GM19463 (cell line): ENCODE measurements around the gene DEFB121.
"Not testable (repeated sequence)": the region's sequence is repeated elsewhere in the genome, so short reads cannot be mapped to it uniquely, and the experiment has no call there.

Experiments used
- ATAC-seq: cut with Tn5 transposase; IDR thresholded peaks from one replicate; pipeline ENCODE4 v1.9.1; 2021; ENCODE audit warnings: mild to moderate bottlenecking, moderate library complexity; ENCODE audit not compliant: unreplicated experiment

The DEFB121 gene

GRCh38 chr20:31406115-31406514 lies at the start of gene DEFB121:
DEFB121 (minus strand) TSS chr20:31406215; CDS start chr20:31406152, 63 bp downstream.
- no peak for ATAC-seq

GRCh38 chr20:31454361-31454760 lies 48.3 kb upstream of the DEFB121 start:
- no peak for ATAC-seq

GRCh38 chr20:31452575-31452974 lies 46.6 kb upstream of the DEFB121 start:
- no peak for ATAC-seq

- no peak for ATAC-seq
These were observed 43.7 kb upstream of the DEFB121 start for GRCh38 chr20:31449511-31450414.

GRCh38 chr20:31446084-31446819 lies 40.2 kb upstream of the DEFB121 start:
- no peak for ATAC-seq

- no peak for ATAC-seq
These were observed 34.1 kb upstream of the DEFB121 start, which contains the start of gene DEFB123 for GRCh38 chr20:31440012-31440659. DEFB123 (plus strand) TSS chr20:31440632; CDS start chr20:31440699, 67 bp downstream.

- no peak for ATAC-seq
These were observed 24.6 kb upstream of the DEFB121 start for GRCh38 chr20:31430568-31431115.

- ATAC-seq, result not testable (repeated sequence)
These were observed 21.6 kb upstream of the DEFB121 start for GRCh38 chr20:31427576-31427975.

- not testable (repeated sequence) for ATAC-seq
These were observed 21.0 kb upstream of the DEFB121 start for GRCh38 chr20:31426891-31427551.

GRCh38 chr20:31425797-31426196 lies 19.8 kb upstream of the DEFB121 start:
- ATAC-seq, result no peak

GRCh38 chr20:31418307-31418706 lies 12.3 kb upstream of the DEFB121 start:
- ATAC-seq, result no peak

- ATAC-seq, result no peak
These were observed 9.6 kb upstream of the DEFB121 start for GRCh38 chr20:31415653-31416052.

GRCh38 chr20:31414381-31414780 lies 8.4 kb upstream of the DEFB121 start:
- ATAC-seq, result no peak

GRCh38 chr20:31410011-31410410 lies 4.0 kb upstream of the DEFB121 start:
- no peak for ATAC-seq

GRCh38 chr20:31403886-31404285 lies 2.1 kb downstream of the DEFB121 start:
- no peak for ATAC-seq

- no peak for ATAC-seq
These were observed 11.1 kb downstream of the DEFB121 start for GRCh38 chr20:31394900-31395299.

GRCh38 chr20:31392836-31393235 lies 13.2 kb downstream of the DEFB121 start:
- no peak for ATAC-seq

GRCh38 chr20:31390490-31390889 lies 15.5 kb downstream of the DEFB121 start, which contains the start of gene DEFB119:
DEFB119 (minus strand) TSS chr20:31390590; CDS start chr20:31390483, 107 bp downstream.
- ATAC-seq, result no peak

GRCh38 chr20:31374346-31374745 lies 31.7 kb downstream of the DEFB121 start:
- ATAC-seq, result no peak

- ATAC-seq, result no peak
These were observed 37.7 kb downstream of the DEFB121 start, which contains the start of gene DEFB118 for GRCh38 chr20:31368301-31368700. DEFB118 (plus strand) TSS chr20:31368601; CDS start chr20:31368651, 50 bp downstream.
